GDM1 (cell line): ENCODE results near the gene ZDHHC19.
A peak's percentile ranks its signal among the peaks of the same experiment; 100 is the strongest.
"Not testable (repeated sequence)": the region's sequence is repeated elsewhere in the genome, so short reads cannot be mapped to it uniquely, and the experiment has no call there.

Experiments used
- DNase-seq: peaks from one replicate; lab custom pipeline; 2025; lab: John Stamatoyannopoulos, UW

ZDHHC19 gene

DNA sequence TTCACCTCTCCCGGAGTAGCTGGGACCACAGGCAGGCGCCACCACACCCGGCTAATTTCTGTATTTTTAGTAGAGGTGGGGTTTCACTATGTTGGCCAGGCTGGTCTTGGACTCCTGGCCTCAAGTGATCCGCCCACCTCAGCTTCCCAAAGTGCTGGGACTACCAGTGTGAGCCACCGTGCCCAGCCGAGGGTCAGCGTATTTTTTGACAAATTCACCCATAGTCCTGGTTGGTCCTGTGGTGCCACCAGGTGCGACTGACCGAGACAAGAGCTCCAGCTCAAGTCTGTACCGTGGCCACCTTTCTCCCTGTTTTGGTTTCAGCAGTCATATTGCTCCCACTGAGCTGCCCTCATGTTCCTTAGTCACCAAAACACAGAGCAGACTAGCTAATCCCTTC, 13.9 kb upstream of the ZDHHC19 start:
- DNase-seq = no peak

DNA sequence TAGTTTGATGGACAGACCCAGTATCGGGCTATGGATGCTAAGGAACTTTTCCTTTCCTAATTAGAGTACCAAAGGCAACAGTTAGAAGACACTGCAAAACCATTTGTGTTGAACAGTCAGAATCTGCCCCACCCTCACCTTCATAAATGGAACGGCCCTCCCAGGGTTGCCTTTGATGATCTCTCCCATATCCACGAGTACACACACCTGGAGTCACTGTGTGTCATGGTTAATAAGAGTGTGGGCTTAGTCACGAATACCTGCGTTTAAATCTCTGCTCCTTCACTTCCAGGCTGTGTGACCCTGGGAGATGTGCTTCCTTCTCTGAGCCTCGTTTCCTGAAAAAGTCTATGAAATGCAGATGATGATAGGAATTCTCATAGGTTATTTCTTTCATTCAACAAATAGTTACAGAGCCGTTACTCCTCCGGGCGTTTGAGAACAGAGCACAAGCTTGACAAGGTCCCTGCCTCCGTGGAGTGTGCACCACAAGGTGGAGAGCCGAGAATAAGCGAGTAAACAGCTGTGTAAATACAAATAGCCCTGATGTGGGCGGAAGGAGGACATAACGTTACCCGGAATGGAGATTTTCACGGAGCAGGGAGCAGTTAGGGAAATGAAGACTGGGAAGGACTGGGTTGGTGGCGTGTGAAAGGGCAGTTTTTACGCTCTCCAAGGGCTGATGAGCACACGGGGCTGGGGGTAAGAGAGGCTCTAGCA, 11.8 kb upstream of the ZDHHC19 start:
- DNase-seq = no peak

DNA sequence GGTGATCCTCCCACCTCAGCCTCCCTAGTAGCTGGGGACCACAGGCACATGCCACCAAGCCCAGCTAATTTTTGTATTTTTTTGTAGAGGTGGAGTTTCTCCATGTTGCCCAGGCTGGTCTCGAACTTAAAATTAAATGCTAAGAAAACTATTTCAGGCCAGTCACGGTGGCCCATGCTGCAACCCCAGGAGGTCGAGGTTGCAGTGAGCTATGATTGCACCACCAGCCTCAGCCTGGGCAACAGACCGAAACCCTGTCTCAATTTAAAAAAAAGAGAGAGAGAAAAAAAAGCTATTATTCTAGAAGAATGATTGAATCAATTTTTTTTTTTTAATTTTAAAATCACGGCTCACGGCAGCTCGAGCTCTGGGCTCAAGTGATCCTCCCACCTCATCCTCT, 9.8 kb upstream of the ZDHHC19 start:
- no peak for DNase-seq

DNA sequence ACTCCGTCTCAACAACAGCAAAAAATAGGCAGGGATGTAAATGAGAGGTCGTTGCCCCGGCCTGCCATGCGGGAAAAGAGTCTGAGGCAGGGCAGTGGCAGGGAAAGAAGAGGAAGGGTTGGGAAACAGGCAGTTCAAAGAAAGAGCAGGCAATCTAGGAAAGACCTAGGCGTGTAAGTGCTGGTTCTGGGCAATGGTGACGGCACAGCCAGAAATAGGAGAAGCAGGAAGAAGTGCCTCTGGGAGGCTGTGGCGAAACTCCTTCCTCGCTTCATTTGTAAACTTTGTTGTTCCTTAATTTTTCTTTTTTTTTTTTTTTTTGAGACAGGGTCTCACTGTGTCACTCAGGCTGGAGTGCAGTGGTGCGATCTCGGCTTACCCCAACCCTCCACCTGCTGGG, 9.4 kb upstream of the ZDHHC19 start:
- peak; percentile 10 for DNase-seq

DNA sequence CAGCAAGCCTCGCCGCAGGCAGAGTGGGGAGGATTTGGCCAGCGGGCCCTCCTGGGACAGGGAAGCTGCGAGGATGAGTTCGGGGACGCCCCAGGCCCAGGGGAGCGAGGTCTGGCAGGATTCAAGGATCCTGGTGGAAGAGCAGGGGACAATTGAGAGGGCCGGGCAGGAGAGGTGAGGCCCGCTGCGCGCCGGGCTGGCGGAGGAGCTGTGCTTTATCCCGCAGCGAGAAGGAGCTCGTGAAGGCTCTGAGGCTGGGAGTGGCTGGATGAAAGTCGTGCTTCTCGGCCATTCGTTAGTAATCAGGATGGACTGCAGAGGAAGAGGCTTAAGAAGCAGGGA, 8.7 kb upstream of the ZDHHC19 start:
- DNase-seq = no peak

DNA sequence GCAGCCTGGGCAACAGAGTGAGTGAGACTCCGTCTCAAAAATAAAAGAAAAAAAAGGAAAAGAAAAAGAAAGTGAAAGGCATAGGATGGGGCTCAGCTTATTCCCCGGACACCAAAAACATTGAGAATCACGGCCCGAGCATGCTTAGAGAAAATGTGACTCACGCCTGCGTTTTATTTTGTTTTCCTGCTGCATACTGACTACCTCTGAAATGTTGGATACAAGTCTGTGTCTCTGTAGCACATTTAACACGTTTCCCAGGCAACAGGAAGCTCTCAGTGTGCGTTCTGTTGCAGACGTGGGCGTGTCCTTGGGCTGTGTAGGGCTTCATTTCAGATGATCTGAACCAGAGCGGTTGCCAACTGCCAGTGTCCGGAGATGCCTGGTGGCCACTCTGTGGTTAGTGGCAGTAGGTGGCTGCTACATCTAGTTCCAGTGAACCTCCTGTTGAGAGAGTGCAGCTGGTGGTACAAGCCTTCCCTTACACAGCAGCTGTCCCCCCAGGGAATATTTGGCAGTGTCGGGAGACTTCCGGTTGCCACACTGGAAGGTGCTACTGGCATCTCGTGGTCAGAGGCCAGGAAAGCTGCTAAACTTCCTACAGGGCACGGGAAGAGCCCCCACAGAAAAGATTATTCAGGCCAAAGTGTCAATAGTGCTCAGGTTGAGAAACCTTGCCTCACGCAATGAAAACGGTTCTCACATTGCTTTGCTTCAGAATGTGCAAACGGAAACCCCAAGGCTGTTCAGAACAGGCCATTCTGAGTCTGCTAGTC, 8.2 kb upstream of the ZDHHC19 start:
- DNase-seq = no peak

DNA sequence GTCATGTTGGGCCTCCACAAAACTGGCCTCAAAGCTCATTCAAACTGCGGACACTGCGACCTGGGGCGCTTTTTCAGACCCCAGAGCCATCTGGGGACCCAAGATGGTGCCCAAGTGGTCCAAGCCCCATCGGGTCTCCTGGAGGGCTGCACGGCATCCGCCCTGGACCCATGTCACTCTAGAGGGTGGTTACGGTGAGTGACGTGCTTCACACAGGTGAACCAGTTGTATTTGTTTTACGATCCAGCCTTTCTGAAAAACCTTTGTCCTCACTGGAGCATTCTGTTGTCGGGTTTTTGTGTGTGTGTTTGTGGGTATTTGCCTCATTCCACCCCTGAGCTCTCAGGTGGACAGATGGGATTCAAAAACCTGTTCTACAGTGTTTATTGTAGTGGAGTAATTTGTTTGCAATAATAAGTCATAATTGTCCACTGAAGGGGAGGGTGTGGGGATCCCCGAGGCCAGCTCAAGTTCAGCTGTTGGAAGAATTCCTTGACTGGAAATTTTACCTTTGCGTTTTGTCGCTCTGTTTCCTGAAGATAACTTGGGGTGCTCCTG, 7.0 kb upstream of the ZDHHC19 start:
- no peak for DNase-seq

DNA sequence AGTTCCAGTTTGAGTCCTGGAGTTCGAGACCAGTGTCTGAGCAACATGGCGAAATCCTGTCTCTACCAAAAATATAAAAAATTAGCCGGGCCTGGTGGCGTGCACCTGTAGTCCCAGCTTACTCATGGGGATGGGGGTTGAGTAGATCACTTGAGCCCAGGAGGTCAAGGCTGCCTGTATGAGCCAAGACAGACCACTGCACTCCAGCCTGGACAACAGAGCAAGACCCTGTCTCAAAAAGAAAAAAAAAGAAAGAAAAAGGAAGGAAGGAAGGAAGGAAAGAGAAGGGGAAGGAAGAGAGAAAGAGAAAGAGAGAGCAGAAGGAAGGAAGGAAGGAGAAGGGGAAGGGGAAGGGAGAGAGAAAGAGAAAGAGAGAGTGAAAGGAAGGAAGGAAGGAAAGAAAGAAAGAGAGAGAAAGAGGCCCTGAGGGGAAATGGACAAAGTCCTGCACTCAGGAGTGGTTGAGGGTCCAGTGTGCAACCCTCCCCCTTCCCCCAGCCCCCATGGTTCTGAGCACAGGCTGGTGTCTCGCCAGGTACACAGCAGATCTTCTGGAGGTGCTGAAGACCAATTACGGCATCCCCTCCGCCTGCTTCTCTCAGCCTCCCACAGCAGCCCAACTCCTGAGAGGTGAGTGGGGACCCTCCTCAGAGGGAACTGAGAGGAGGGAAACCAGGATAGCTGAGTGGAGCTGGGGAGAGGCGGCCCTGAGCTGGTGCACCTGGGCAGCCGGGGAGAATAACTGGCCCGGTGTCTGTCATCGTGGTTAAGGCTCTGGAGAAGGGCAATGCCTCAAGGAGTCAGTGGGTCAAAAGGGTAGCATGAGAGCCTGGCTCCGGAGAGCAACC, 6.3 kb upstream of the ZDHHC19 start:
- no peak for DNase-seq

DNA sequence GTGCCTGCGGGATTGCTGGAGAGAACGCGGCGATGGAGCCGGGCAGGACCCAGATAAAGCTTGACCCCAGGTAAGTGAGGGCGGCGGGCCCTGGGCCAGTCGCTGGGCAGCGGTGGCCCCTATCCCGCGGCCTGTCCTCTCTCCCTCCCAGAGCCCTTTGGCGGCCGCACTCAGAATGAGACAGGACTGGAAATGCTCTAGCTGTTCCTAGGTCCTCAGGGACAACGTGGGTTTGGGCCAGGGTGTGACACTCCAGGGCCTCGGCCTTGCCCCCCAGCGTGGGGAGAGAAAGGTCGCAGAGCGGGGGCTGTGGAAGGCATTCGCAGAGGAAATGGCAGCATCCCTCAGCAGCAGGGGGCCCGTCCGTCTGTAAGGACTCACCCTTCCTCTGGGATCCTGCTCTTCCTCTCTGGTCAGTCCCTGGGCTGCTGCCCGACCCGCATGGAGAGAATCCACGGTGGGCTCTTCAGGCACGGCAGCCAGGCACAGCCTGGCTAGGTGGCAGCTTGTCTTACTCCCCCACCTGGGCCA, 5.5 kb upstream of the ZDHHC19 start:
- DNase-seq = no peak

DNA sequence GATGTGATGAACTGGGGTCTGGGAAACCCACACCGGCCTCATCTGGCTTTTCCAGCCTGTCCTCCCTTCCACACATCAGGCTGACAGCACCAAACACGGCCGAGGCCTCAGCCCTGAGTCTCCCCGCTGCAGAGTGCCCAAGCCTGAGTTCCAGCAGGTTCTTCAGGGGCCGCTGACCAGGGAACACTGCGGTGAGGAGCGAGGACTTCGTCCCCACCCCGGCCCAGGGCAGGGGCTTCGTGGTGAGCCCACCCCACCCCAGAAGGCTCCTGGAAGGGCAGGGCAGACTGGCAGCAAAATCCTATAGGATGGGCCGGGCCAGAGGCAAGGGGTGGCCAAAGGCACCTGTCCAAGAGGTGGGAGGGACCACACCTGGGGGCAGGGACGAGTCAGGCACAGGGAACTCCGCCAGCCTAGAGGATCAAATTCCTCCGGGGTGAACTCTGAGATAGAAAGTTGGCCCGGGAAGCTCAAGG, 4.9 kb upstream of the ZDHHC19 start, which contains the start of gene SLC51A:
Gene SLC51A (plus strand): TSS at position 446 of the 476 bp plus-strand sequence. CDS start 179 bp downstream, outside the sequence.
- DNase-seq = no peak

DNA sequence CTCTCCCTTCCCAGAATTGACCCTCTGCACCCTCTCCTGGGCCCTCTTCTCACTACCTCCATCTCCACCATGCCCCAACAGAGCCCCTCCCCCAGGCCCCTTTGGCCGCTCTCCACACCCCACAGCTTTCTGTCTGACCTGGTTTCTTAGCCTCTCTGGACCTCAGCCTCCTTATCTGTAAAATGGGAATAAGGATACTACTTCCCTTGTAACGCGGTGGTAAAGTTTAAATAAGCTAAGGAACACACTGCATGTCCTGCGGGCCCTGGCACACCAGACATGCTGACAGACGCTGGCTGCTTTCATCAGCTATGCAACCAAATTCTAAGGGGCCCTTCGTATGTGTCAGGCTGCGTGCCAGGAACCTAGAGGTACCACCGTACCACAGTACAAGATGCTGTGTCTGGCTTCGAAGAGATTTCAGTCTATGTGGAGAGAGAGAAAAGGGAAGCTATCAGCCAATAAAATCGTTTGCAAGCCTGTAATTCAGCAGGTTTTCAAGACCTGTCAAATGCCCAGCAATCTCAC, 4.4 kb upstream of the ZDHHC19 start:
- no peak for DNase-seq

DNA sequence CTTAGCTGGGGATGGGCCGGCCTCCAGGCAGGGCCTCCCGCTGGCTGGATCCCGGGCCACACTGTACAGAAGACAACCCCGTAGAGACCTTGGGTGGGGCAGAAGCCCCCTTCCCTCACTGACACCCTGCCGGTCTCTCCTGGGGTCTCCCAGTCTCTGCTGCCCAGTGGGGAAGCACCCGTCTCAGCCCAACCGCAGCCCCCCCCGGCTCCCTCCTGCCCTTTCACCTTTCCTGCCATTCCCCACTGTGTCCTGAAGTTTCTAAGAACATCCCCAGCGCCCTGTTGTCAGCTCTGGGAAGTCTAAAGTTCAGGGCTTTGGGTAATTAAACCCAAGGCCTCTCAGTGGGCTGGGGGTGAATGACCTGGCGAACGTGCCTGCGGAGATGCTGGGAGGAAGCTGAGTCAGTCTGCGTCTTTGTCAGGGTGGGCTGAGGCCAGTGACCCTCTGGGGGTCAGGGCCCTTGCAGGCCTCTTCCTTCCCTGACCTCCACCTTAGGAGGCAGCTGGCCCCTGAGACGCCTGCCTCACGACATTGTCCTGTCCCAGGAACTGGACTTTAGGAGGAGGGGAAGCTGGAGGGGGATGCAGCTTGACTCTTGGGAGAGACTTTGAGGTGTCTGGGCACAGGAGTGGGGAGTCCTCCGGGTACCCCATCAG, 3.7 kb upstream of the ZDHHC19 start:
- DNase-seq = no peak

DNA sequence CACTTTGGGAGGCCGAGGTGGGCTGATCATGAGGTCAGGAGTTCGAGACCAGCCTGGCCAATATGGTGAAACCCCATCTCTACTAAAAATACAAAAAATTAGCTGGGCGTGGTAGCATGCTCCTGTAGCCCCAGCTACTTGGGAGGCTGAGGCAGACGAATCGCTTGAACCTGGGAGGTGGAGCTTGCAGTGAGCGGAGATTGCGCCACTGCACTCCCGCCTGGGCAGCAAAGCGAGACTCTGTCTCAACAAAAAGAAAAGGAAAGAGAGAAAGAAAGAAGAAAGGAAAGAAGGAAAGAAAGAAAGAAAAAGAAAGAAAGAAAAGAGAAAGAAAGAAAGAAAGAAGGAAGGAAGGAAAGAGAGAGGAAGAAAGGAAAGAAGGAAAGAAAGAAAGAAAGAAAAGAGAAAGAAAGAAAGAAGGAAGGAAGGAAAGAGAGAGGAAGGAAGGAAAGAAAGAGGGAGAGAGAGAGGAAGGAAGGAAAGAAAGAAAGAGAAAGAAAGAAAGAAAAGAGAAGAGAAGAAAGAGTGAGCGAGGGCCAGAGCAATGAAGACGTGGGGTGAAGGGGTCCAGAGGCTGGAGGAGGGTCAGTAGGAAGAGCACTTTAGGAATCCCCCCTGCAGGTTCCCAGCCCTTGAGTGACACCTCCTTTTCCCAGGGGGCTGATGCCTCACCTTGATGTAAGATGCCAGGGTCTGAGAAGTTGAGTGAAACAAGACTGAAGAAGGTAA, 1.1 kb downstream of the ZDHHC19 start:
- DNase-seq = not testable (repeated sequence)

DNA sequence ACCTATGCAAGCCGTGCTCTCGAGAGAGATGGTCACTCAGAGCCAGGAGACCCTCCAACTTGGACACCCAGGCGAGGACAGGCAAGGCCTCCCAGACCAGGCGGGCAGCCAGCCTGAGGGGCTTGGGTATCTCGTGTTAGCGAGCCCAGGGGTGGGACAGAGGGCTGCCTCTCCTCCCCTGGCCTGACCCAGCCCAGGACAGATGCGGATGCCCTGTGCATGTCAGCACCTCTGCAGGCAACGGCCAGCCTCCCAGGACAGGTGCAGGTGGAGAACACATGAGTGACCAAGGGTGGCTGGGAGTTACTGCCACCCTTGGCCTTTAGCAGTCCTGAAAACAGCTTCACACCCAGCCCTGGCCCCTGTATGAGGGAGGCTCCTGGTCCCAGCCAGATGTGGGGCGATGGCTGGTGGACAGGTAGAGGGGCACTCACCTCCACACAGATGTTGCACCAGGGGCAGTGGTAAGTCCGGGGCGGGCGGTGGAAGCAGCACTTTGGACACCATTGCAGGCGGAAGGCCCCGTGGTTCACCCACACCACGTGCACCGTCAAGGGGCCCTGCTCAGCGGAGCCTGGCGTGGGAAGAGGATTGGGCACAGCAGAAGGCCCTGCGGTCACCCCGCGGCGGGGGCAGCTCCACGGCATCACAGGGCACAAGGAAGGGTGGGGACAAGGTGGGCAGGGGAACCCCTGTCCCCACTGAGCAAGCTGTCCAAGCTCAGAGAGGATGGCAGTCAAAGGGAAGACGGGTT, 2.1 kb downstream of the ZDHHC19 start:
- no peak for DNase-seq

DNA sequence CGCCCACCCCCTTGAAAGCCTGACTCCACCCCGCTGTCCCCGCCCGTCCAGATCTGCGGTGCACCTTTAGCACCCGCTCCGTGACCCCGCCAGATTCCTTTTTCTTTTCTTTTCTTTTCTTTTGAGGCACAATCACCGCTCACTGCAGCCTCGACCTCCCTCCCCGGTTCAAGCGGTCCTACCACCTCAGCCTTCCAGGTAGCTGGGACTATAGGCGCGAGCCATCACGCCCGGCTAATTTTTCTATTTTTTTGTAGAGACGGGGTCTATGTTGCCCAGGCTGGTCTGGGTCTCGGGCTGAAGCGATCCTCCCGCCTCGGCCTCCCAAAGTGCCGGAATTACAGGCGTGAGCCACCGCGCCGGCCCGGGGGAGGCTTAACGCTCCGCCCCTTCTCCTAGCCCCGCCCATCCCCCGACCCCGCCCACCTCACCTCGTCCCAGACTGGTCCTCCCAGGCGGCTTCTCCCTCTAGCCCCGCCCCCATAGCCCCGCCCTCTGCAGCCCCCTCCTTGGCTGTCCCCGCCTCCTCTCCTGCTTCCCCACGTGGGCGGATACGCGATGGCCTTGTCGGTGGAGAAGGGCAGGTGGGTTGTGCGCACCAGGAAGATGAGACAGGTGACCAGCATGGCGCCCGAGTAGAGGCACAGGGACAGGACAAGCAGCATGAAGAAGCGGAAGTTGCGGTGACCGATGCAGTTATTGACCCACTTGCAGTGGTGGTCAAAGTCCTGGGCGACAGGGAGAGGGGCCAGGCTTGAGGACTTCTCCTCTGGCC, 3.2 kb downstream of the ZDHHC19 start:
- no peak for DNase-seq

DNA sequence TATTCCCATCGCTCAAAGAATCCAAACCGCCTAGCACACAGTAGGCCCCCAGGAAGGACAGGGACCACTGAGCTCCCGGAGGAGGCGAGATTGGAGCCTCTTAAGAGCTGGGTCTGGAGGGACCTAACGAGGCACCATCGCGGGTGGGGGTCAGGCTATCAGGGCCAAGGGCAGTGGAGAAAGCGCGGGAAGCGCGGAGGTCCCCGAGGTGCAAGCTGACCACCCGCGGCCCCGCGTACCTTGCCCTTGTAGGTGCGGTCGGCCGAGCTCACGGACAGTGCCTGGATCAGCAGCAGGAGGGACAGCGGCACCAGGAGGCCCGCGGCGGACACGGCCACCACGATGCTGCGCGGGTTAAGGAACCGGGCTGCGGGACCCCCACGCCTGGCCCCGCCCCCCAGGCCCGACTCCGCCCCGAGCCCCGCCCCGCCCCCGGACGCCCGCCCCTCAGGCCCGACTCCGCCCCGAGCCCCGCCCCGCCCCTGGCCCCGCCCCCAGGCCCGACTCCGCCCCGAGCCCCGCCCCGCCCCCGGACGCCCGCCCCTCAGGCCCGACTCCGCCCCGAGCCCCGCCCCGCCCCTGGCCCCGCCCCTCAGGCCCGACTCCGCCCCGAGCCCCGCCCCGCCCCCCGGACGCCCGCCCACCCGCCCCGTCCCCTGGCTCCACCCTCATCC, 3.9 kb downstream of the ZDHHC19 start:
- DNase-seq = no peak

DNA sequence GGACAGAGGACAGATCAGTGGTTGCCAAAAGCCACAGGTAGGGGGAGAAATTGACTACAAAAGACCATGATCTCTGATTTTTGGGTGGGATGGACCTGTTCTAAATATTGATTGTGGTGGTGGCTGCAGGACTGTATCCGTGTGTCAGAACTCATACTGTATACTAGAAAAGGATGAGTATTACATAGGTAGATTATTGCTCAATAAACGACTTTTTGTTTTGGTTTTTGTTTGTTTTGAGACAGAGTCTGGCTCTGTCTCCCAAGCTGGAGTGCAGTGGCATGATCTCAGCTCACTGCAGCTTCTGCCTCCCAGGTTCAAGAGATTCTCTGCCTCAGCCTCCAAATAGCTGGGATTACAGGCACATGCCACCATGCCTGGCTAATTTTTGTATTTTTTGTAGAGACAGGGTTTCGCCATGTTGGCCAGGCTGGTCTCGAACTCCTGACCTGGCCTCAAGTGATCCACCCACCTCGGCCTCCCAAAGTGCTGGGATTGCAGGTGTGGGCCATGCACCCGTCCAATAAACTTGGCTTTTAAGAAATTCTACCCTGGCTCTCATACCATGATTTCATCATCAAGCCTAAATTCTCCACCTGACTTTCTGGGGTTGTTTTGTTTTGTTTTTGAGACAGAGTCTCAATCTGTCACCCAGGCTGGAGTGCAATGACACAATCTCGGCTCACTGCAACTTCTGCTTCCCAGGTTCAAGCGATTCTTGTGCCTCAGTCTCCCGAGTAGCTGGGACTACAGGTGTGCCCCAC, 5.6 kb downstream of the ZDHHC19 start:
- DNase-seq = not testable (repeated sequence)

DNA sequence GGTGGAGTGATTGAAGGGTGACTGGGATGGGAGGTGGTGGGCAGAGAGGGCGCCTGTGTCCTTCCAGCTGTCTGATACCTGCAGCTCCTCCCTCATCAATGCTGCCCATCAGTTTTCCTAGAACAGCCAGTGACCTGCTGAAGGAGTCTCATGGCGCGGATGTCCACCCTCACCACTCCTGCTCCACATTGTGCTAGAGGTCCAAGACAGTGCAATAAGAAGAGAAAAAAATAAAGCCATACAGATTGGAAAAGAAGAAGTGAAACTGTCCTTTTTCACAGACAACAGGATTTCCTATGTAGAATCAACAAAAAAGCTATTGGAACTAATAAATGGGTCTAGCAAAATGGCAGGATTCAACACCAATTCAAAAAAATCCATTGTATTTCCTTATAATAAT, 7.4 kb downstream of the ZDHHC19 start:
- no peak for DNase-seq
